IPS-18c (cell line): ENCODE data around the gene FOSB.

Experiments
- H3K4me3 ChIP-seq: 2 replicates; pipeline ENCODE4 v1.7.0; 2013; ENCODE audit warnings: low read depth, mild to moderate bottlenecking, low read length, moderate library complexity; ENCODE audit not compliant: insufficient read depth
- H3K9me3 ChIP-seq: one replicate; pipeline ENCODE4 v1.6.1; 2013; ENCODE audit warnings: mild to moderate bottlenecking, low read length, moderate library complexity; ENCODE audit not compliant: control insufficient read depth, insufficient read depth

FOSB gene

DNA sequence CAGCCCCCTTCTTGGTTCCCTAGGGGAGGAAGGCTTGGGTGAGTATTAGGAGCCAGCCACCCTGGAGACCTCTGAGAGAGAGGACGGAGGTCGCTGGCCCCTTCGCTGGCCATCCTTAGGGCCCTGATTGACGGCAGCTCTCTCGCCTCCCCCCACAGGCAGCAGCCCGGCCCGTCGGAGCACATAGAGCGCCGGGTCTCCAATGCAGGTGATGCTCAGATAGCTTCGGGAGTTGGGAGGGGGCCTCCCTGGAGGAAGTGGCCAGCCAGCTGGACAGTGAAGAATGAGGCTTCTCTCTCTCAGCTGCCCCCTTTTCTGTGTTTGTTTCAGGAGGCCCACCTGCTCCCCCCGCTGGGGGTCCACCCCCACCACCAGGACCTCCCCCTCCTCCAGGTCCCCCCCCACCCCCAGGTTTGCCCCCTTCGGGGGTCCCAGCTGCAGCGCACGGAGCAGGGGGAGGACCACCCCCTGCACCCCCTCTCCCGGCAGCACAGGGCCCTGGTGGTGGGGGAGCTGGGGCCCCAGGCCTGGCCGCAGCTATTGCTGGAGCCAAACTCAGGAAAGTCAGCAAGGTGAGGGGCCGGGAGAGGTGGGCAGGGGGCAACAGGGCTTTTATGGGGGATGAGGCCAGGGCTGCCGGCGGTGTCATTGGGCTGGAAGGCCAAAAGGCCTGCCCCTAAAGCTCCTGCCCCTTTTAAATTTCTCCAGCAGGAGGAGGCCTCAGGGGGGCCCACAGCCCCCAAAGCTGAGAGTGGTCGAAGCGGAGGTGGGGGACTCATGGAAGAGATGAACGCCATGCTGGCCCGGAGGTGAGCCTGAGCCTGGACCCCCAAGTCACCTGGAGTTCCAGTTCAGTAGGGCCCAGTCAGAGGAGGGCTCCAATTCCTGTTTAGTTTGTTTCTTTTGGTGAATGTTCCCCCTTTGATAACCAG lies 54.5 kb downstream of the FOSB start:
- no peaks in the 10 kb centered on the region for H3K9me3 ChIP-seq
- H3K4me3 ChIP-seq = no peak overlapping the region

DNA sequence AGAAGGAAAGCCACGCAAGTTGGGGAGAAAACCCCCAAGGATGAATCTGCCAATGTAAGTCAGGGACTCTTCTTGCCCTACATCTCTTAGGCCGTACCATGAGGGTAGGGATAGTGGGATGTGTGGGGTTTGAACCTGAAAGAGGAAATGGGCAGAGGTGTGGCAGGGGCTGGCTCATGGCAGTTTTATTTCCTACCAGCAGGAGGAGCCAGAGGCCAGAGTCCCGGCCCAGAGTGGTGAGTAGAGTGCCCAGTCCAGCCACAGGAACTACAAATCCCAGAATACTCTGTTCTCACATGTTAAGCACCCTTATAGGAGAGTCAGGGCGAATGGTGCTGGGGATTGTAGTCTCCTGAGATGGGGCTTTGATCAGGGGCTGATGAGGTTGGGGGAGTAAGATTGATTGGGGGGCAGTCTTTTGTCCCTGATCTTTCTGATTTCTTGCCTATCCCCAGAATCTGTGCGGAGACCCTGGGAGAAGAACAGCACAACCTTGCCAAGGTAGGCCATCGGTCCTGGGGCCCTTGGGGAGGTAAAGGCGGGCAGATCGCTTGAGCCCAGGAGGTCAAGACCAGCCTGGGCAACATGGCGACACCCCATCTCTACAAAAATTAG lies 56.0 kb downstream of the FOSB start:
- Histone ChIP-seq H3K4me3 (no peak overlapping the region), H3K9me3 (no peaks in the 10 kb centered on the region)

DNA sequence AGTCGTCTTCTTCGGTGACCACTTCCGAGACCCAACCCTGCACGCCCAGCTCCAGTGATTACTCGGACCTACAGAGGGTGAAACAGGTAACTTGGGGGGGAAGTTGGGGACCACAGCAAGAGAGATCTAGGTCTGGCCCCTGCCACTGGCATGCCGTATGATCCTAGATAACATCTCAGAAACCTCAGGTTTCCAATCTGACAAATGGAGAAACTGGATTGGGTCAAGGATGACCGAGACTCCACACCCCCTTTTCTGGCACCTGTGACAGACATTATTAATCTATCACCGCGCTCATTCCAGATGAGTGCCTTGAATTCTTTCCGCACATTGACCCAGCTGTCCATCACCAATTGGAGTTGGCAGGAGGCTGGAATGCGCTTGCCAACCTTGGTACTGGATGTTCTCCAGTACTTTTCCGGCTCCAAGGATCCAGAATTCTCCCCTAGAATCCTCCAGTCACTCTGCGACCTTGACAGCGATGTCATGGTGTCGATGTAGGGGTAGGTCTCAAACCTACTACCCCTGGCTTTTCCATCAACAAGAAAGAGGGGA lies 56.9 kb downstream of the FOSB start:
- H3K9me3 ChIP-seq = no peaks in the 10 kb centered on the region
- no peak overlapping the region for H3K4me3 ChIP-seq
